Suprapubic skin (tissue), 4 donors: ENCODE results near the gene ANO2. TPM values are rescaled to one million over a fixed set of nuclear protein-coding genes. Genes with fewer than 3 reads are reported as not detected.

Experiments
- DNase-seq, 2 donors: peaks; one replicate each; pipeline ENCODE4 v3.0.0-alpha.2; 2019; ENCODE audit warnings: low spot score in 2 of 2
- H3K27ac ChIP-seq: fragments of 200-600 bp; sonication (generic); one replicate; pipeline ENCODE4 v1.5.1; 2019
- H3K27me3 ChIP-seq: fragments of 200-600 bp; sonication (generic); one replicate; pipeline ENCODE4 v1.5.1; 2019
- H3K36me3 ChIP-seq: fragments of 200-600 bp; sonication (generic); one replicate; pipeline ENCODE4 v1.5.1; 2019
- H3K4me1 ChIP-seq: fragments of 200-600 bp; sonication (generic); one replicate; pipeline ENCODE4 v1.5.1; 2019
- H3K4me3 ChIP-seq: fragments of 200-600 bp; sonication (generic); one replicate; pipeline ENCODE4 v1.5.1; 2019; ENCODE audit warnings: mild to moderate bottlenecking
- H3K9me3 ChIP-seq: fragments of 200-600 bp; sonication (generic); one replicate; pipeline ENCODE4 v1.5.1; 2019
- EP300 ChIP-seq: sonication (generic); formaldehyde crosslinking; IDR thresholded peaks from one replicate; pipeline ENCODE4 v1.6.1; 2017; ENCODE audit warnings: antibody characterized with exemption
- POLR2A ChIP-seq, 2 donors: fragments of 450-650 bp; IDR thresholded peaks; one replicate each; pipeline ENCODE4 v1.6.1; 2017; ENCODE audit warnings: antibody characterized with exemption in 2 of 2, mild to moderate bottlenecking in 2 of 2, moderate library complexity in 2 of 2
- POLR2AphosphoS5 ChIP-seq, 3 donors: sonication (generic); formaldehyde crosslinking; IDR thresholded peaks; one replicate each; pipeline ENCODE4 v1.6.1; 2017; ENCODE audit warnings: antibody characterized with exemption in 3 of 3
- WGBS: methylation state at CpG from one replicate; pipeline ENCODE4 v1.1.5; 2018; 5-methylcytosine and 5-hydroxymethylcytosine counted together
- total RNA-seq, 4 donors: library from RNA; depleted of rRNA; stranded (reverse); fragments of >200 nt; gene quantifications; one replicate each; pipeline ENCODE4 v1.1.0, GENCODE V29; 2016
- TF ChIP-seq, protein P1 (sequence below), 2 donors: fragments of 200-600 bp in 1 of 2; fragments of 450-650 bp in 1 of 2; sonication (generic) in 1 of 2; IDR thresholded peaks; one replicate each; pipeline ENCODE4 v1.5.1; 2016 to 2019; ENCODE audit warnings: antibody characterized with exemption in 2 of 2, mild to moderate bottlenecking in 1 of 2, moderate library complexity in 1 of 2

Gene ANO2
- total RNA-seq, 4 donors from 2014 or later, result 1.1 to 9.7 (median 2.0) TPM

- Histone ChIP-seq H3K27me3 (no peaks in the 10 kb centered on the region), H3K9me3 (no peaks in the 10 kb centered on the region), H3K36me3 (no peaks in the 10 kb centered on the region), H3K4me3 (no peak overlapping the region), H3K27ac (no peak overlapping the region), H3K4me1 (no peaks in the 10 kb centered on the region)
- WGBS, result 85% methylated on average over 1 of the region's 1 CpG
- TF ChIP-seq POLR2AphosphoS5 (IDR thresholded peaks at IDR 0.05), result no peak
- no peak for TF ChIP-seq POLR2A (IDR thresholded peaks at IDR 0.05)
- TF ChIP-seq, protein P1, sequence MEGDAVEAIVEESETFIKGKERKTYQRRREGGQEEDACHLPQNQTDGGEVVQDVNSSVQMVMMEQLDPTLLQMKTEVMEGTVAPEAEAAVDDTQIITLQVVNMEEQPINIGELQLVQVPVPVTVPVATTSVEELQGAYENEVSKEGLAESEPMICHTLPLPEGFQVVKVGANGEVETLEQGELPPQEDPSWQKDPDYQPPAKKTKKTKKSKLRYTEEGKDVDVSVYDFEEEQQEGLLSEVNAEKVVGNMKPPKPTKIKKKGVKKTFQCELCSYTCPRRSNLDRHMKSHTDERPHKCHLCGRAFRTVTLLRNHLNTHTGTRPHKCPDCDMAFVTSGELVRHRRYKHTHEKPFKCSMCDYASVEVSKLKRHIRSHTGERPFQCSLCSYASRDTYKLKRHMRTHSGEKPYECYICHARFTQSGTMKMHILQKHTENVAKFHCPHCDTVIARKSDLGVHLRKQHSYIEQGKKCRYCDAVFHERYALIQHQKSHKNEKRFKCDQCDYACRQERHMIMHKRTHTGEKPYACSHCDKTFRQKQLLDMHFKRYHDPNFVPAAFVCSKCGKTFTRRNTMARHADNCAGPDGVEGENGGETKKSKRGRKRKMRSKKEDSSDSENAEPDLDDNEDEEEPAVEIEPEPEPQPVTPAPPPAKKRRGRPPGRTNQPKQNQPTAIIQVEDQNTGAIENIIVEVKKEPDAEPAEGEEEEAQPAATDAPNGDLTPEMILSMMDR (IDR thresholded peaks at IDR 0.05), result no peak
- no peak for TF ChIP-seq EP300
- no peak for DNase-seq
These were observed 234.7 kb downstream of the ANO2 start for GRCh38 chr12:5710260-5710878.

DNA sequence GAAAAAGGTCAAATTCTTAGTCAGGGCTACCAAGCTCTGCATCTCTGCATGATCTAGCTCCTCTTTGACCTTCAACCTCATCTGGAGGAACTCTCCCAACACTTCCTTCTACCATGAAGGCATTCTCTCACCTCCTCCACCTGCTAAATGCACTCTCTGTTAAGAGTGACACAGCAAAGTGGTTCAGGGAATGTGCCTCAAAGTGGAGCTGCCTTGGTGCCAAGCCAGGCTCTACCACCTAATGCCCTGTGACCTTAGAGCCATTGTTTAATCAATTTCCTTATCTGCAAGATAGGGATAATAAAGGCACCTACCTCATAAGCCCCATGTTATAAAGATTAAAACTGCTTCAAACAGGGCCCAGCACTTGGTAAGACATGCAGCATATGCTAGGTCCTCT is 236.7 kb downstream of the ANO2 start:
- no peaks in the 10 kb centered on the region for H3K36me3 ChIP-seq
- H3K4me1 ChIP-seq, result no peaks in the 10 kb centered on the region
- DNase-seq, result no peak
- TF ChIP-seq POLR2A (IDR thresholded peaks at IDR 0.05) (no peak), POLR2AphosphoS5 (IDR thresholded peaks at IDR 0.05) (no peak), EP300 (no peak)
- TF ChIP-seq, protein P1 (IDR thresholded peaks at IDR 0.05), result no peak
- no peak overlapping the region for H3K4me3 ChIP-seq
- H3K27ac ChIP-seq, result no peak overlapping the region
- H3K27me3 ChIP-seq, result peaks cover 3% of the 10 kb centered on the region
- H3K9me3 ChIP-seq, result no peaks in the 10 kb centered on the region

DNA sequence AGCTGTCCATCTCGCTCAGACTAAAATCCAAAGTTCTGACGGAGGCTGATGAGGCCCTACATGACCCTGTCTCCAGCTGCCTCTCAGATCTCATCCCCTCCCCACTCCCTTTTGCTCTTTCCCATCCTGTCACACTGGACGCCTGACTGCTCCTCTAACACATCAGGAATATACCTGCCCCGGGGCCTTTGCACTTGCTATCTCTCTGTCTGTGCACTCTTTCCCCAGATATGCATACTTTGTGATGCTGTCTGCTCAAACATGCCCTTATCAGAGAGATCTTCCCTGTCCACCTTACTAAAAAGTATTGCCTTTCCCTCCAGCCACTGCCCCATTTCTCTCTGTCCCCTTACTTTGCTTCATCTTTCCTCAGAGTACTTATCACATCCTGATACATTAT is 238.8 kb downstream of the ANO2 start:
- Histone ChIP-seq H3K4me1 (no peaks in the 10 kb centered on the region), H3K27me3 (peaks cover 3% of the 10 kb centered on the region), H3K4me3 (no peak overlapping the region), H3K27ac (no peak overlapping the region), H3K9me3 (no peaks in the 10 kb centered on the region), H3K36me3 (no peaks in the 10 kb centered on the region)
- 94% methylated on average over 4 of the region's 4 CpGs for WGBS
- DNase-seq, result no peak
- TF ChIP-seq POLR2AphosphoS5 (IDR thresholded peaks at IDR 0.05), result no peak
- no peak for TF ChIP-seq EP300
- TF ChIP-seq POLR2A (IDR thresholded peaks at IDR 0.05), result no peak
- TF ChIP-seq, protein P1 (IDR thresholded peaks at IDR 0.05), result no peak

GRCh38 chr12:5705791-5706190 is 239.3 kb downstream of the ANO2 start:
- WGBS, result 88% methylated on average over 9 of the region's 9 CpGs
- TF ChIP-seq EP300 (no peak), POLR2AphosphoS5 (IDR thresholded peaks at IDR 0.05) (no peak), POLR2A (IDR thresholded peaks at IDR 0.05) (no peak)
- TF ChIP-seq, protein P1 (IDR thresholded peaks at IDR 0.05), result no peak
- H3K27me3 ChIP-seq, result peaks cover 3% of the 10 kb centered on the region
- DNase-seq, result no peak
- no peaks in the 10 kb centered on the region for H3K4me1 ChIP-seq
- H3K36me3 ChIP-seq, result no peaks in the 10 kb centered on the region
- H3K27ac ChIP-seq, result no peak overlapping the region
- H3K9me3 ChIP-seq, result no peaks in the 10 kb centered on the region
- no peak overlapping the region for H3K4me3 ChIP-seq

DNA sequence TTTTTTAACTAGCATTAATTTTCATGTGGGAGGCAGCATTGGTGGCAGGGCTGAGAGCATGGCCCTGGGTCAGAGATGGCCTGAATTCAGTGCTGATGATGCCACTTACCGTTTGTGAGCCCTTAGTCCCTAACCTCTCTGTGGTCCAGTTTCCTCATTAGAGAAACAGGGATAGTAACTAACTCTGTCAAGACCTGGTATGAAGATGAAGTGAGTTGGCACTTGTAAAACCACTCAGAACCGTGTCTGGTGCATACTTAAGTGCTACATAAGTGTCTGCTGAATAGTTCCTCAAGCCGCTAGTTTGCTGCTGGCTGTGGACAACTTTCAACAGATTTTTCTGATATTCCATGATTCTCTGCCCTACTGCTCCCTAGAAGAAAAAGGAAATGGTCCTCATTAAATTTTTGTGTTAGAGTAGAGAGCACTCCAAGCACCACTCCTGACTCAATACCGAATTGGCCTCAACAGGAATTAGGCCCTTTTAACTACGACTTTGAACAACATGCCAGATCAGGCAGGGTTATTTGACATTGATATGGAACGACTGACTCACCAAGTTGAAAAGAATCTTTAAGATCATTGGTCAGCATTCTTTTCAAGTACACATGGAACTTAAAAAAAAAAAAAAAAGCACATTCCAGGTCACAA is 250.2 kb downstream of the ANO2 start:
- H3K9me3 ChIP-seq, result peaks cover 3% of the 10 kb centered on the region
- DNase-seq, result no peak
- no peaks in the 10 kb centered on the region for H3K4me1 ChIP-seq
- peaks cover 3% of the 10 kb centered on the region for H3K27me3 ChIP-seq
- H3K36me3 ChIP-seq, result no peaks in the 10 kb centered on the region
- TF ChIP-seq EP300 (no peak), POLR2AphosphoS5 (IDR thresholded peaks at IDR 0.05) (no peak), POLR2A (IDR thresholded peaks at IDR 0.05) (no peak)
- TF ChIP-seq, protein P1 (IDR thresholded peaks at IDR 0.05), result no peak
- 55% methylated on average over 6 of the region's 6 CpGs for WGBS
- no peak overlapping the region for H3K27ac ChIP-seq
- H3K4me3 ChIP-seq, result no peak overlapping the region
